ENCODE data around the gene CHRND. TPM values are rescaled to one million over a fixed set of nuclear protein-coding genes. Genes with fewer than 3 reads are reported as not detected.
"Not testable (repeated sequence)": the region's sequence is repeated elsewhere in the genome, so short reads cannot be mapped to it uniquely, and the experiment has no call there.

The CHRND gene
- total RNA-seq, 4 donors from 2014 or later = not detected

DNA sequence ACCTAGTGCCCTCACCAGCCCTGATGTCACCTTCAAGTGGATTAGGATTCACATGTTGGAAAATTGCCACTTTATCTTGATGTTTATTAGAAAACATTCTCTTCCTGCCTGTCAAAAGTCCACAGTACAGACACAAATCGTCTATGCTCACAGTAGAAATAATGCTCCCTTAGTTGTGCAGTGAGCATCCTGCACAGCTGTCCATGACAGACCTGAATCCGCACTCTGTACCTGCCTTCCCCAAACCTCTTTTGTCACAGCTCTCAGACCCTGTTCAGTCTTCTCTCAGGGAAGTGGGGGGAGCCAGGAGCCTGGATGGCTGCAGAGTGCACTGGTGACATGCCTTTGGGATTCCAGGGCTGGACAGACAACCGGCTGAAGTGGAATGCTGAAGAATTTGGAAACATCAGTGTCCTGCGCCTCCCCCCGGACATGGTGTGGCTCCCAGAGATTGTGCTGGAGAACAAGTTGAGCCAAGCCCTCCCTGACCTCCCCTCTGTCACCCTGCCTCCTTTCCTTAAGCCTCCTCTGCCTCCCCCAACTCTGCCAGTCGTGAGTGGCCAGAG lies 2.0 kb downstream of the CHRND start:
- no peak for ATAC-seq (ENCODE audit: low FRiP score)
- no peak for TF ChIP-seq CTCF (IDR thresholded peaks at IDR 0.05)
- no peak for DNase-seq (ENCODE audit: low spot score)

DNA sequence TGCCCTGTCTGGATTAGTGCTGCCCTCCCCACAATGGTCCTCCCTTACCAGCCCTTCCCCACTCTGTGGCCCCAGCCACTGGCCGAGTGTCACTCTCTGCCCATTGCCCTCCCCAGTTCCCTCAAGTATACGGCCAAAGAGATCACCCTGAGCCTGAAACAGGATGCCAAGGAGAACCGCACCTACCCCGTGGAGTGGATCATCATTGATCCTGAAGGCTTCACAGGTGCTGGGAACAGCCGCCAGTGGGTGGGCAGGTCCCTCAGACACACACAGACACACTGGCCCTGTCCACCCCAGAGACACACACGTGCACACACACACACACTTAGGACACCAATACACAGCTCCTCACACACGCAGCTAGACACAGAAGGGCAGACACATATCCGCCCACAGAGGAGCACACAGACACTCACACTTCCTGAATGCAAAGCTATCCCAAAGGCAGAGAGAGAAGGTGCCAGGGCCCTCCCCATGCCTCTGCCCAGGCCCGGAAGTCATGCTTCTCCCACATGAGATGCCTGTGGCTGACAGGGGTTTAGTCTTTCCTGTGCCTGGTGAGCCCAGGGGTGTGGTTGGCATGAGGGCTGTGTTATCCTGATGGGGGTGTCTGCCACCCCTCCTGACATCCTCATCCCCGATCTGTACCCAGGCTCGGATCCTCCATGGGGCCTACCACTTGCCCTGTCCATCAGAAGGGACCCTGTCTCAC lies 2.9 kb downstream of the CHRND start:
- ATAC-seq (ENCODE audit: low FRiP score) (no peak), DNase-seq (ENCODE audit: low spot score) (no peak)
- no peak for TF ChIP-seq CTCF (IDR thresholded peaks at IDR 0.05)

DNA sequence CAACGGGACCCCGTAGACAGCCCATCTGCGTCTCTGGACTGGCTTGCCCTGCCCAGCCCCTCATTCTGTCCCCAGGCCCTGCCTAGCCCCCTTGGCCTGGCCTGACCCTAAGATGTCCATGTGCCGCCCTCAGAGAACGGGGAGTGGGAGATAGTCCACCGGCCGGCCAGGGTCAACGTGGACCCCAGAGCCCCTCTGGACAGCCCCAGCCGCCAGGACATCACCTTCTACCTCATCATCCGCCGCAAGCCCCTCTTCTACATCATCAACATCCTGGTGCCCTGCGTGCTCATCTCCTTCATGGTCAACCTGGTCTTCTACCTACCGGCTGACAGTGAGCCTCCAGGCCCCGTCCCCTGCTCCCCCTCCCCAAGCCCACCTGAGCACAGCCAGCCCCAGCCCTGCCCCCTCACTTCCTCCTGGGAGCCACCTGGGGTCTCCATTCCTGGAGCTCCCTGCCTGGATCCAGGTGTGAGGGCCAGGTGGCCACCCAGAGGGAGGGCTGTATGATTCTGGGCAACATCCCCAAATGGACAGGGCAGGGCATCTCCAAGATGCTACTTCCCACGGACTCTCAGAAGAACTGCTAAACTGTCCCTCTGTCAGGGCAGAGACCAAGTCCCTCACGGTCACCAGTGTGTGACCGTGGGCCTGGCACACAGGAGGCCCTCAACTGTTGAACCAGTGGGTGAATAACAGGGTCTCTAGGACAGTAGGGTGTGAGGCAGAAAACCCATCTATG lies 4.0 kb downstream of the CHRND start:
- TF ChIP-seq CTCF (IDR thresholded peaks at IDR 0.05) = no peak
- ATAC-seq (ENCODE audit: low FRiP score) (no peak), DNase-seq (ENCODE audit: low spot score) (no peak)

DNA sequence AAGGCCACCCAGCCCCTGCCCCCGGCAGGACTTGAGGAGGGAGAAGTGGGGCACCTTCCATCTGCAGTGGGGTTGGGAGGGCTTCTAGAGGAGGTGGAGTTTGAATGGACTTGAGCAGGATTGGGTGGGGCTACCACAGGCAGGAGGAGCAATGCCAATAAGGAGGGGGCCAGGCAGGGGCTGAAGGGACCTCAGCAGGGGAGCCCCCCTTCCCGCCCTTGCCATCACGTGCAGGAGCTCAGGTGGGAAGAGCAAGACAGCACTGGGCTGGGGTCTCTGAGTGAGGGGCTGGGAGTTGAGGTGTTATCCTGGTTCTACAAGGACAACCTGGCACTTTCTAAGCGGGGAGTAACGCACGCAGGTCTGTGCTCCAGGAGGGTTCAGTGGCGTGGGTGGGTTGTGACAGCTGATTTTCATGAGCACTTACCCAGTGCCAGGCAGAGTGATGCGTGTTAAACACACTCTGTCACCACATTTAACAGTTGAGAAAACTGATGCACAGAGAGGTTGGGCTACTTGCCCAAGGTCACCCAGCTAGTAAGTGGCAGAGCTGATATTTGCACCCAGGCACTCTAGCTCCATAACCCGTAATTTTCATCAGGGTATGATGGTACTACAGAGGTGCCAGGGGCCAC lies 4.8 kb downstream of the CHRND start:
- no peak for DNase-seq (ENCODE audit: low spot score)
- ATAC-seq (ENCODE audit: low FRiP score) = no peak
- no peak for TF ChIP-seq CTCF (IDR thresholded peaks at IDR 0.05)

GRCh38 chr2:232532419-232532818 lies 6.5 kb downstream of the CHRND start:
- no peak for ATAC-seq (ENCODE audit: low FRiP score)

DNA sequence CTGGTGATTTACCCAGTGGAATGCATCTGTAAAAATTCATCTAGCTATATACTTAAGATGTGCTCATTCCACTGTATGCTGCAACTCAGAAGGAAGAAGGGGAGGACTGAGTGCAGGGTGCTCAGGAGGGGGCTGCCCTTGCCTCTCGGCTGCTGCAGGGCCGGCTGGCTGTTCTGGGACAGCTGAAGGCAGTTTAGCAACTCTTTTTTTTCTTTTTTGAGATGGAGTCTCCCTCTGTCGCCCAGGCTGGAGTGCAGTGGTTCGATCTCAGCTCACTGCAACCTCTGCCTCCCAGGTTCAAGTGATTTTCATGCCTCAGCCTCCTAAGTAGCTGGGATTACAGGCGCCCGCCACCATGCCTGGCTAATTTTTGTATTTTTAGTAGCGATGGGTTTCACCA lies 6.9 kb downstream of the CHRND start:
- DNase-seq (ENCODE audit: low spot score); ATAC-seq (ENCODE audit: low FRiP score): not testable (repeated sequence)

More at GRCh38 chr2:232532419-232532818, 6.5 kb downstream of the CHRND start:
- no peak for DNase-seq (ENCODE audit: low spot score)
- TF ChIP-seq CTCF (IDR thresholded peaks at IDR 0.05) = no peak

- TF ChIP-seq CTCF (IDR thresholded peaks at IDR 0.05) = no peak
- DNase-seq (ENCODE audit: low spot score) = no peak
- no peak for ATAC-seq (ENCODE audit: low FRiP score)
Observed at GRCh38 chr2:232533944-232534710, 8.2 kb downstream of the CHRND start.

Measured in omental fat pad (tissue), 4 donors.